H1 (cell line): Measurements from ENCODE around the gene CEBPG. TPM values are rescaled to one million over a fixed set of nuclear protein-coding genes. Genes with fewer than 3 reads are reported as not detected.

Experiments used
- polyA plus RNA-seq, 7 experiments: library from polyadenylated mRNA; depleted of rRNA in 3 of 7; stranded (reverse) in 5 of 7; unstranded in 2 of 7; fragments of >200 nt in 5 of 7; fragments of 200-250 nt in 2 of 7; gene quantifications; 1 replicate in 5 of 7; 2 replicates in 1 of 7; 4 replicates in 1 of 7; pipeline versions ENCODE4 v1.2.1 to v1.2.3, GENCODE V29; 2011 to 2013; ENCODE audit warnings: missing spikeins in 2 of 7, mixed read lengths in 2 of 7
- total RNA-seq: library from RNA; stranded (reverse); fragmentation: NEBNext Ultra II Directional; extraction: Animal tissue kit (Norgen Biotek cat#: 25700); gene quantifications from 2 replicates; pipeline ENCODE4 v1.2.1, GENCODE V29; 2021
- TF ChIP-seq, protein P1 (sequence below): IDR thresholded peaks from 2 replicates; pipeline ENCODE4 v1.6.1; 2012; ENCODE audit warnings: inconsistent platforms

CEBPG gene
- total and polyA plus RNA-seq, 2 of the 8 experiments (the other 6 are each of a cell fraction or from before 2014, with no cell fraction given): 12.3 to 35.4 TPM

DNA sequence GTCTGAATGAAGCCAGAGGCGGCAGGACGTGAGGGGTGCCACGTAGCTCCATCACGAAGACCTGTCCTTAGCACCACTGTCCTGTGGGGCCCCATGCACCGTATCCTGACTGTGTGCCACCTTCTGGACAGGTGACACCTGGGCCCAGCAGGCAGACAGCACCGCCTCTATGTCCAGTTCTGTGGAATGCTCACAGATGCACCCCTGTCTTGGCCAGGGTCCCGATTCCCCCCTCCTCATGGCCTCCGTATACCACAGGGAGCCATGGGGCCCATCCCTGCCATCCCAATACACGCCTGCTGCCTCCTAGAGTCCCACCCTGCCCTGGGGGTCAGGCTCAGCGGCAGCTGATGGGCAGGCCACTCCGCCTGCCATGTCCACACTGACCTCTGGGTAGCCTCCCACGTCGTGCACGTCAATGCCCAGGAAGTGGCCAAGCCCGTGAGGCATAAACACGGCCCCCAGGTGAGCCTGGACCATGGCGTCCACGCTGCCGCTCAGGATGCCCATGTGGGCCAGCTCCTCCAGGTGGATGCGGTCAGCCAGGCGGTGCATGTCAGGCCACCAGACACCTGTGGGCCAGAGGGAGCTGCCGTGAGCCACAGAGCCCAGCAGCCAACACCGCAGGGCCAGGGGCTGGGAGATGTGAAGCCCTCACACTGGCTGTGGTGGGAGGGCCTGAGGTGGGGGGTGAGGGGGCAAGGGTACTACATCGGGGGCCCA is 17.6 kb downstream of the CEBPG start (continued):
- TF ChIP-seq, protein P1, sequence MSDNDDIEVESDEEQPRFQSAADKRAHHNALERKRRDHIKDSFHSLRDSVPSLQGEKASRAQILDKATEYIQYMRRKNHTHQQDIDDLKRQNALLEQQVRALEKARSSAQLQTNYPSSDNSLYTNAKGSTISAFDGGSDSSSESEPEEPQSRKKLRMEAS: no peak
